Activated B cell treated with CpG ODN at 0.5 μM for 24 hours (primary cell): Measurements from ENCODE around the gene KCNC2. TPM values are rescaled to one million over a fixed set of nuclear protein-coding genes. Genes with fewer than 3 reads are reported as not detected.

Experiments used
- ATAC-seq: fragments of 200-7000 bp; cut with Tn5 transposase; one replicate; pipeline ENCODE4 v1.10.0; 2021; ENCODE audit warnings: low read depth, mild to moderate bottlenecking, moderate library complexity
- CTCF ChIA-PET: fragments of 350-600 bp; sonication (Branson Sonifier 250); formaldehyde crosslinking; loops from one replicate; lab custom pipeline; 2021; ENCODE audit warnings: antibody characterized with exemption; lab: Charles Lee
- POLR2A ChIA-PET: fragments of 350-600 bp; sonication (Branson Sonifier 250); formaldehyde crosslinking; loops from one replicate; lab custom pipeline; 2021; ENCODE audit warnings: antibody characterized with exemption; lab: Charles Lee
- DNase-seq: peaks from one replicate; pipeline ENCODE4 v3.0.0; 2022
- H3K27ac Mint-ChIP-seq: one replicate; pipeline ENCODE4 v1.8.0; 2020; ENCODE audit warnings: mixed read lengths
- H3K27me3 Mint-ChIP-seq: one replicate; pipeline ENCODE4 v1.8.0; 2021; ENCODE audit warnings: mixed read lengths
- H3K36me3 Mint-ChIP-seq: one replicate; pipeline ENCODE4 v1.8.0; 2021; ENCODE audit warnings: low read depth, mixed read lengths
- H3K4me1 Mint-ChIP-seq: one replicate; pipeline ENCODE4 v1.8.0; 2021; ENCODE audit warnings: mixed read lengths
- H3K4me3 Mint-ChIP-seq: one replicate; pipeline ENCODE4 v1.8.0; 2020; ENCODE audit warnings: mild to moderate bottlenecking, mixed read lengths
- H3K9me3 Mint-ChIP-seq: one replicate; pipeline ENCODE4 v1.8.0; 2020; ENCODE audit warnings: mixed read lengths
- intact Hi-C: fragments of 100-400 bp; cut with micrococcal nuclease; formaldehyde crosslinking; loops from one replicate; pipeline ENCODE4 v1.15.1; 2024
- total RNA-seq: library from RNA; stranded (reverse); gene quantifications from 2 replicates; pipeline ENCODE4 v1.2.3, GENCODE V29; 2022
- TF ChIP-seq, protein P1 (sequence below): fragments of 200-600 bp; IDR thresholded peaks from one replicate; pipeline ENCODE4 v1.8.0; 2022; ENCODE audit warnings: antibody characterized with exemption, mild to moderate bottlenecking

The KCNC2 gene
- total RNA-seq, 1 donor from 2014 or later: not detected

DNA sequence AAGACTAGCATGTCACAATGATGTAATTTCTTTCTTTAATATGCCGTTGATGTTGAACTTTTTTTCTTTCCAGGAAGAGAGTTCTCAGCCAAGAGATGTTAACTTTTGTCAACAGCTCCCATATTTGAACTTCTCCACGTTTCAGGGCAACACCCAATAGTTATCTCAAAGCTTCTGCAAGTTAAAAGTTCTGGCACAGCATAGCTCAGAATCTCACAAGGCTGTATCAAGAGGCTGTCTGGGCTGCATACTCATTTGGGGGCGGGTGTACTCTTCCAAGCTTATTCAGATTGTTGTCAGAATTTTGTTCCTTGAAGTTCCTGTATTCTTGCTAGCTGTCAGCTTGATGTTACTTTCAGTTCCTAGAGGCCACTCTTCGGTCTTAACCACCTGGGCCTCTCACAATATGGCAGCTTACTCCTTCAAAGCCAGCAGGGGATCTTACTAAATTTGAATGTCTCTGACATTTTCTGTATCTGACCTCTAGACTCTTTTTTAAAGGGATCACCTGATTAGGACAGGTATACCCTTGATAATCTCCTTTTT lies 38.9 kb downstream of the KCNC2 start:
- H3K4me1 Mint-ChIP-seq: no peaks in the 10 kb centered on the region
- DNase-seq: no peak
- H3K27ac Mint-ChIP-seq: no peak overlapping the region
- H3K36me3 Mint-ChIP-seq: no peaks in the 10 kb centered on the region
- H3K9me3 Mint-ChIP-seq: no peaks in the 10 kb centered on the region
- POLR2A ChIA-PET: no interaction called here
- H3K4me3 Mint-ChIP-seq: no peak overlapping the region
- no peaks in the 10 kb centered on the region for H3K27me3 Mint-ChIP-seq
- no peak for ATAC-seq
- intact Hi-C loops: no loop called here
- TF ChIP-seq, protein P1, sequence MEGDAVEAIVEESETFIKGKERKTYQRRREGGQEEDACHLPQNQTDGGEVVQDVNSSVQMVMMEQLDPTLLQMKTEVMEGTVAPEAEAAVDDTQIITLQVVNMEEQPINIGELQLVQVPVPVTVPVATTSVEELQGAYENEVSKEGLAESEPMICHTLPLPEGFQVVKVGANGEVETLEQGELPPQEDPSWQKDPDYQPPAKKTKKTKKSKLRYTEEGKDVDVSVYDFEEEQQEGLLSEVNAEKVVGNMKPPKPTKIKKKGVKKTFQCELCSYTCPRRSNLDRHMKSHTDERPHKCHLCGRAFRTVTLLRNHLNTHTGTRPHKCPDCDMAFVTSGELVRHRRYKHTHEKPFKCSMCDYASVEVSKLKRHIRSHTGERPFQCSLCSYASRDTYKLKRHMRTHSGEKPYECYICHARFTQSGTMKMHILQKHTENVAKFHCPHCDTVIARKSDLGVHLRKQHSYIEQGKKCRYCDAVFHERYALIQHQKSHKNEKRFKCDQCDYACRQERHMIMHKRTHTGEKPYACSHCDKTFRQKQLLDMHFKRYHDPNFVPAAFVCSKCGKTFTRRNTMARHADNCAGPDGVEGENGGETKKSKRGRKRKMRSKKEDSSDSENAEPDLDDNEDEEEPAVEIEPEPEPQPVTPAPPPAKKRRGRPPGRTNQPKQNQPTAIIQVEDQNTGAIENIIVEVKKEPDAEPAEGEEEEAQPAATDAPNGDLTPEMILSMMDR: no peak
- CTCF ChIA-PET: no interaction called here

DNA sequence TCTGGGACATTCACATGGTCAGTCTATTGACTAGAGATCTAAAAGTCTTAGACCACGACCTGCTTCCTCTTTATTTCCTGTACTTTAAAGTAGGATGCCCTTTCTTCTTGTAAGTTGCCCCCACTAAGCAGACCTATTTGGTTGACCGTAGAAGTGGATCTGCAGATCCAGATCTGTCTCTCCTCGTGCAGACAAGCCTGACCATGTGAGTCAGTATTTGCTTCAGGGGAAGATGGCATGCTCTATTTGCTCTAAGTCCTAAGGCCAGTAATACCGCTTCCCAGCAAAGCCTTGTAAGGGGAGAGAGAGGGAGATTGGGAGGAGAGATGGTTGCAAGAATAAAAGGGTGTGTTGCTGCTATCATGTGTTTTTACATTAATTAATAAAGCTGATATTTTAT lies 46.8 kb downstream of the KCNC2 start:
- POLR2A ChIA-PET: no interaction called here
- Mint-ChIP-seq H3K36me3 (no peaks in the 10 kb centered on the region), H3K27me3 (no peaks in the 10 kb centered on the region), H3K9me3 (no peaks in the 10 kb centered on the region), H3K4me3 (no peak overlapping the region), H3K4me1 (no peaks in the 10 kb centered on the region), H3K27ac (no peak overlapping the region)
- intact Hi-C loops: no loop called here
- CTCF ChIA-PET: no interaction called here
- DNase-seq (no peak), ATAC-seq (no peak)
- TF ChIP-seq, protein P1: no peak

DNA sequence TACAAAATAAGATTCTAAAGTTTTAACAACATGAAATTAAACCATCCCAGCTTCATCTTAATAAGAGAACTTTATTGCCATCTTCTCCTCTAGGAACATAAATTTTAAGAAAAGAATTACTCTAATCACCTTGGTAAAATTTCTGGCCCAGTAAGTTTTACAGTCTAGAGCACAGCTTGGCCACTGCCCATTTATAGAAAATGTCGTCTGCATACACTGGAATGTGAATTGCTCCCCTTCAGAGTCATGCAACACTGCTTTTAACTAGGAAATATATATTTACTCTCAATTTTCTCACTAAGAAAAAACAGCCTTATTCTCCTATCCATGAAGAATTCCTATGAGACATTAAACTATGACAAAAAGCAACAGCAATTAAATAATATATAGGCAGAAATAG lies 48.2 kb downstream of the KCNC2 start:
- CTCF ChIA-PET: no interaction called here
- TF ChIP-seq, protein P1: no peak
- H3K36me3 Mint-ChIP-seq: no peaks in the 10 kb centered on the region

DNA sequence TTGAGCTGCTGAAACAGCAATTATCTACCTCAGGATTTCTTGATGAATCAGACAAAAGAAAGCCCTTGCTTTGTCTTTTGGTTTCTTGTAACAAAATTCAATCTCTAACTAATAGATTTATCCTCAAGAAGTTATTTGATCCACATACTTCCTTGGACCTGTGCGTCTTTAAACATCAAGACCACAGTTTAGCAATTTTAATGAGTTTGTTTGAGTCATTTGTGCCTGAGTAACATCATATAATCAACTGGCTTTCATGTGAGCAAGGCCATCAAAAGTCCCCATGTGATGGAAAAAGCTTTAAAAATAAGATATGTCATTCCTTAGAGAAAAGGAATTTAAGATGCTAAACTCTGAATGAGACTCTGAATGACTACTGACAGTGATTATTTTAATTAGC lies 52.3 kb downstream of the KCNC2 start:
- Mint-ChIP-seq H3K4me3 (no peak overlapping the region), H3K27me3 (no peaks in the 10 kb centered on the region)

More for the DNA sequence above, 48.2 kb downstream of the KCNC2 start:
- POLR2A ChIA-PET: no interaction called here
- Mint-ChIP-seq H3K9me3 (no peaks in the 10 kb centered on the region), H3K4me3 (no peak overlapping the region), H3K27ac (no peak overlapping the region), H3K27me3 (no peaks in the 10 kb centered on the region), H3K4me1 (no peaks in the 10 kb centered on the region)
- ATAC-seq: no peak
- no peak for DNase-seq
- intact Hi-C loops: no loop called here

DNA sequence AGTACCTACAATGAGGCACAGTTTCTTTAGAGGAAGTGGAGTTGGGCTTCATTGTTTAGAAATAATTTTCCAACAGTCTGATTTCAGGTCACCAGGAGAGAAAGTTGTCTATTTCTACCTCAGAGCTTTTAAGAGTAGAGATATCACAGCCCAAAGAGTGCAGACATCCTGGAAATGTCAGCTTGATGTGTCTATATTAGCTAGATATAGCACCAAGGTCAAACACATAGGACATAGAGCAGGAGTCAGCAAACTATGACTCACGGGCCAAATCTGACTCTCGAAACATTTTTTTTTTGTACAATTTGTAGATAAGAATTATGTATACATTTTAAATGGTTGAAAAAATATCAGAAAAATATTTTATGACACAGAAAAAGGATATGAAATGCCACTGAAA lies 53.7 kb downstream of the KCNC2 start:
- CTCF ChIA-PET: no interaction called here

More for the DNA sequence above, 52.3 kb downstream of the KCNC2 start:
- ChIA-PET CTCF (no interaction called here), POLR2A (no interaction called here)
- TF ChIP-seq, protein P1: no peak
- intact Hi-C loops: no loop called here
- Mint-ChIP-seq H3K27ac (no peak overlapping the region), H3K9me3 (no peaks in the 10 kb centered on the region), H3K36me3 (no peaks in the 10 kb centered on the region), H3K4me1 (no peaks in the 10 kb centered on the region)
- no peak for ATAC-seq
- no peak for DNase-seq

More for the DNA sequence above, 53.7 kb downstream of the KCNC2 start:
- no peak overlapping the region for H3K27ac Mint-ChIP-seq
- H3K4me1 Mint-ChIP-seq: no peaks in the 10 kb centered on the region
- H3K4me3 Mint-ChIP-seq: no peak overlapping the region
- POLR2A ChIA-PET: no interaction called here
- no peaks in the 10 kb centered on the region for H3K9me3 Mint-ChIP-seq
- intact Hi-C loops: no loop called here
- TF ChIP-seq, protein P1: no peak
- DNase-seq (no peak), ATAC-seq (no peak)
- no peaks in the 10 kb centered on the region for H3K36me3 Mint-ChIP-seq
- H3K27me3 Mint-ChIP-seq: no peaks in the 10 kb centered on the region
